GM12872 (cell line): ENCODE results near the gene COL6A3.

Source experiments
- CTCF ChIP-seq: IDR thresholded peaks from 3 replicates; pipeline ENCODE4 v1.5.1; 2011; ENCODE audit warnings: low read depth, mild to moderate bottlenecking, low read length, moderate library complexity; ENCODE audit not compliant: insufficient read depth

Gene COL6A3

GRCh38 chr2:237289139-237289538 is 124.8 kb downstream of the COL6A3 start:
- TF ChIP-seq CTCF, result no peak

- TF ChIP-seq CTCF, result no peak
Observed at GRCh38 chr2:237287872-237288271, 126.1 kb downstream of the COL6A3 start.

- TF ChIP-seq CTCF, result no peak
Observed at GRCh38 chr2:237283131-237283928, 130.6 kb downstream of the COL6A3 start.

- no peak for TF ChIP-seq CTCF
Observed at GRCh38 chr2:237282568-237283128, 131.3 kb downstream of the COL6A3 start.

- no peak for TF ChIP-seq CTCF
Observed at GRCh38 chr2:237281836-237282306, 132.1 kb downstream of the COL6A3 start.

GRCh38 chr2:237280939-237281338 is 133.0 kb downstream of the COL6A3 start:
- TF ChIP-seq CTCF, result no peak

- no peak for TF ChIP-seq CTCF
Observed at GRCh38 chr2:237280229-237280628, 133.7 kb downstream of the COL6A3 start.
